Measurements from ENCODE around the gene OSCAR. TPM values are rescaled to one million over a fixed set of nuclear protein-coding genes. Genes with fewer than 3 reads are reported as not detected.

OSCAR gene
- total RNA-seq, 1 donor = under 0.01 TPM

- H3K4me3 ChIP-seq (ENCODE audit: low read depth, low read length) = no peak overlapping the region
- DNase-seq (ENCODE audit: low read depth) = no peak
- no peak for TF ChIP-seq CTCF (IDR thresholded peaks at IDR 0.05; ENCODE audit: insufficient read depth, low read depth, low read length)
Observed at GRCh38 chr19:54125713-54126112, 25.1 kb upstream of the OSCAR start.

- no peak for DNase-seq (ENCODE audit: low read depth)
- H3K4me3 ChIP-seq (ENCODE audit: low read depth, low read length) = no peak overlapping the region
- TF ChIP-seq CTCF (IDR thresholded peaks at IDR 0.05; ENCODE audit: insufficient read depth, low read depth, low read length) = no peak
Observed at GRCh38 chr19:54124393-54124792, 23.8 kb upstream of the OSCAR start.

GRCh38 chr19:54123682-54124081, 23.1 kb upstream of the OSCAR start:
- TF ChIP-seq CTCF (IDR thresholded peaks at IDR 0.05; ENCODE audit: insufficient read depth, low read depth, low read length) = no peak
- H3K4me3 ChIP-seq (ENCODE audit: low read depth, low read length) = no peak overlapping the region

GRCh38 chr19:54121259-54121658, 20.7 kb upstream of the OSCAR start:
- H3K4me3 ChIP-seq (ENCODE audit: low read depth, low read length) = no peak overlapping the region
- no peak for TF ChIP-seq CTCF (IDR thresholded peaks at IDR 0.05; ENCODE audit: insufficient read depth, low read depth, low read length)
- no peak for DNase-seq (ENCODE audit: low read depth)

More at GRCh38 chr19:54123682-54124081, 23.1 kb upstream of the OSCAR start:
- DNase-seq (ENCODE audit: low read depth) = no peak

GRCh38 chr19:54115109-54116063, 14.8 kb upstream of the OSCAR start, which contains the start of the genes PRPF31 and TFPT:
Gene PRPF31, plus strand, starts transcription at chr19:54115754. Its CDS starts 2,525 bp downstream, at chr19:54118279.
Gene TFPT, minus strand, starts transcription at chr19:54115657. Its CDS starts 388 bp downstream, at chr19:54115269.
- no peak for TF ChIP-seq CTCF (IDR thresholded peaks at IDR 0.05; ENCODE audit: insufficient read depth, low read depth, low read length)
- H3K4me3 ChIP-seq (ENCODE audit: low read depth, low read length) = peak within 1 kb of the TSS; percentile 86
- peak; percentile 99 for DNase-seq (ENCODE audit: low read depth)

GRCh38 chr19:54114340-54115108, 13.9 kb upstream of the OSCAR start:
- peak overlapping the region; percentile 86 for H3K4me3 ChIP-seq (ENCODE audit: low read depth, low read length)
- peak; percentile 42 for DNase-seq (ENCODE audit: low read depth)
- no peak for TF ChIP-seq CTCF (IDR thresholded peaks at IDR 0.05; ENCODE audit: insufficient read depth, low read depth, low read length)

Measured in fibroblast of villous mesenchyme (primary cell).